ENCODE measurements around the gene ZNF518A. TPM values are rescaled to one million over a fixed set of nuclear protein-coding genes. Genes with fewer than 3 reads are reported as not detected.

ZNF518A gene
- total and polyA plus RNA-seq, 10 of the 15 experiments (the other 5 are each of a cell fraction or from before 2014, with no cell fraction given), result 3.7 to 24.4 (median 15.4) TPM

DNA sequence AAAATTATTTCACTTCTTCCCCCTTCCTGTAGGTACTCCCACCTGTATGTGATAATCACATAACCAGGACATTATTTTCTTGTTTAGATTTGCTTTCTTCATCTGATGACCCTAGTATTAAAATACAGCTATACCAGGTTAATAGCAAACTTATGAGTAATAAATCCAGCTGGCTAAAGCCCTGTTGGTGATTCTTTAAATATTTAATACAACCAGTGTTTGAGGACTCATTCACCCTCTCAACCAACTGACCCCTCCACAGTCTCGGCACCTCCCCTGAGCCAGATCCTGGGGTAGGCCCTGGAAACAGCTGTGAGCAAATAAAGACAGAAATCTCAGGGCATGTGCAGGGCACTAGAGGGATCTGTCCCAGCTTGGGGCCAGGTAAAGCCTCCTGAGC lies 82.8 kb downstream of the ZNF518A start:
- POLR2A ChIA-PET, result no interaction called here
- SMC1A ChIA-PET (ENCODE audit: uncharacterized antibody, unreplicated experiment), result interaction anchor here (0.8 to 1.2 kb wide), 3 partner anchors 16 to 839 kb away, joined by 3 to 4 read pairs (median 3); no protein-coding TSS in a partner anchor
- TF ChIP-seq TCF12 (IDR thresholded peaks at IDR 0.05; ENCODE audit: low read depth, low read length) (no peak), FOS (IDR thresholded peaks at IDR 0.05; ENCODE audit: borderline replicate concordance, extremely low read depth, insufficient read length) (no peak), CREB1 (IDR thresholded peaks at IDR 0.05; ENCODE audit: low read depth) (no peak), CBX3 (IDR thresholded peaks at IDR 0.05; ENCODE audit: borderline replicate concordance, low read depth) (no peak), YBX1 (IDR thresholded peaks at IDR 0.05) (no peak), ESRRA (IDR thresholded peaks at IDR 0.05; ENCODE audit: low read length) (no peak)
- TF ChIP-seq, protein P1, sequence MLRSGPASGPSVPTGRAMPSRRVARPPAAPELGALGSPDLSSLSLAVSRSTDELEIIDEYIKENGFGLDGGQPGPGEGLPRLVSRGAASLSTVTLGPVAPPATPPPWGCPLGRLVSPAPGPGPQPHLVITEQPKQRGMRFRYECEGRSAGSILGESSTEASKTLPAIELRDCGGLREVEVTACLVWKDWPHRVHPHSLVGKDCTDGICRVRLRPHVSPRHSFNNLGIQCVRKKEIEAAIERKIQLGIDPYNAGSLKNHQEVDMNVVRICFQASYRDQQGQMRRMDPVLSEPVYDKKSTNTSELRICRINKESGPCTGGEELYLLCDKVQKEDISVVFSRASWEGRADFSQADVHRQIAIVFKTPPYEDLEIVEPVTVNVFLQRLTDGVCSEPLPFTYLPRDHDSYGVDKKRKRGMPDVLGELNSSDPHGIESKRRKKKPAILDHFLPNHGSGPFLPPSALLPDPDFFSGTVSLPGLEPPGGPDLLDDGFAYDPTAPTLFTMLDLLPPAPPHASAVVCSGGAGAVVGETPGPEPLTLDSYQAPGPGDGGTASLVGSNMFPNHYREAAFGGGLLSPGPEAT (IDR thresholded peaks at IDR 0.05; ENCODE audit: low read depth), result no peak
- CTCF ChIA-PET, result interaction anchor here (1.0 to 1.3 kb wide), 4 partner anchors 78 to 127 kb away, joined by 3 to 4 read pairs (median 4); no protein-coding TSS in a partner anchor
- RAD21 ChIA-PET (ENCODE audit: unreplicated experiment), result interaction anchor here (1.0 to 1.6 kb wide), 2 partner anchors 196 to 519 kb away, joined by 4 read pairs; partner anchors contain the start of gene TCTN3
- DNase-seq (ENCODE audit: low read depth, low spot score), result no peak
- Histone ChIP-seq H3K27me3 (replicated peaks in 1 of 2; ENCODE audit: control insufficient read depth in 2 of 2, insufficient read depth in 2 of 2, low read length in 1 of 2) (no peaks in the 10 kb centered on the region), H2AFZ (ENCODE audit: control insufficient read depth, low read depth, low read length) (no peak overlapping the region), H3K4me2 (ENCODE audit: control insufficient read depth, insufficient read depth) (no peak overlapping the region), H3K9me3 (replicated peaks; ENCODE audit: control insufficient read depth, insufficient read depth, low read length) (no peaks in the 10 kb centered on the region), H3K4me3 (no peak overlapping the region), H3K36me3 (ENCODE audit: control insufficient read depth in 2 of 2, insufficient read depth in 2 of 2, low read length in 1 of 2) (peaks cover 26 to 74% of the 10 kb centered on the region in 2 experiments), H4K20me1 (ENCODE audit: control insufficient read depth, insufficient read depth) (no peaks in the 10 kb centered on the region), H3K4me1 (ENCODE audit: control insufficient read depth, insufficient read depth, low read length) (peaks cover 18% of the 10 kb centered on the region), H3K9ac (ENCODE audit: control insufficient read depth, insufficient read depth, low read length) (no peak overlapping the region), H3K27ac (ENCODE audit: control insufficient read depth, insufficient read depth) (no peak overlapping the region), H3K79me2 (ENCODE audit: control insufficient read depth, insufficient read depth, low read length) (no peaks in the 10 kb centered on the region)
- ATAC-seq, result no peak
- no TSS peak for BruUV-seq (replicated peaks)
- intact Hi-C loops (cut with micrococcal nuclease; ENCODE audit: unreplicated experiment), result no loop called here
- no peak for FAIRE-seq
- WGBS (ENCODE audit: insufficient coverage, insufficient replicate concordance, low lambda C conversion rate, missing lambda C conversion rate), result 100% methylated on average over 1 of the region's 1 CpG
- in situ Hi-C loops (cut with MboI), result no loop called here

Small RNA genes lying within 50 kb of the gene (small RNA-seq; reads per million reads assigned to genes)
- not detected for gene RNU6-271P

Other genes starting within 250 kb of the ZNF518A start
- gene CC2D2B, start 222.3 kb upstream of the ZNF518A start, total RNA-seq (2014; rRNA removed), result 1.3 and 1.9 TPM in 2 replicates
- 1.5 TPM in 2 replicates for gene CC2D2B, start 222.3 kb upstream of the ZNF518A start, total RNA-seq (2014; rRNA removed; fragmentation: Illumina TruSeq; extraction: Trizol)
- gene CC2D2B, start 222.3 kb upstream of the ZNF518A start, total RNA-seq (2021), result 0.72 and 0.80 TPM in 2 replicates
- gene CC2D2B, start 222.3 kb upstream of the ZNF518A start, polyA plus RNA-seq (2011; rRNA removed), result 2.8 and 5.5 TPM in 2 replicates
- 0.74 and 0.78 TPM in 2 replicates for gene CC2D2B, start 222.3 kb upstream of the ZNF518A start, polyA plus RNA-seq (2014; fragmentation: Illumina TruSeq; extraction: Trizol)
- under 1 TPM; 0.42 to 0.58 TPM for gene CC2D2B, start 222.3 kb upstream of the ZNF518A start, polyA plus RNA-seq (2014; fragmentation: Nextera tagmentation; extraction: Ambion mirVana)
- 0.32 and 1.4 TPM in 2 replicates for gene CC2D2B, start 222.3 kb upstream of the ZNF518A start, polyA plus RNA-seq (2014; rRNA removed)
- gene CC2D2B, start 222.3 kb upstream of the ZNF518A start, polyA plus RNA-seq (2016; fragmentation: Nextera tagmentation; extraction: Ambion mirVana), result under 1 TPM; 0.54 to 0.79 TPM
- 4.6 and 5.8 TPM in 2 replicates for gene CCNJ, start 86.7 kb upstream of the ZNF518A start, total RNA-seq (2014; rRNA removed)
- gene CCNJ, start 86.7 kb upstream of the ZNF518A start, total RNA-seq (2014; rRNA removed; fragmentation: Illumina TruSeq; extraction: Trizol), result 6.4 and 6.6 TPM in 2 replicates
- gene CCNJ, start 86.7 kb upstream of the ZNF518A start, total RNA-seq (2021), result 6.1 and 6.6 TPM in 2 replicates
- 7.2 and 7.7 TPM in 2 replicates for gene CCNJ, start 86.7 kb upstream of the ZNF518A start, polyA plus RNA-seq (2011; rRNA removed)
- gene CCNJ, start 86.7 kb upstream of the ZNF518A start, polyA plus RNA-seq (2014; fragmentation: Illumina TruSeq; extraction: Trizol), result 7.1 and 8.1 TPM in 2 replicates
- gene CCNJ, start 86.7 kb upstream of the ZNF518A start, polyA plus RNA-seq (2014; fragmentation: Nextera tagmentation; extraction: Ambion mirVana), result 1 to 10 TPM in 1 of 2 experiments, under 1 TPM in 1; 0.56 to 1.5 TPM
- gene CCNJ, start 86.7 kb upstream of the ZNF518A start, polyA plus RNA-seq (2014; rRNA removed), result 5.5 and 6.7 TPM in 2 replicates
- 1 to 10 TPM; 7.7 to 8.8 TPM for gene CCNJ, start 86.7 kb upstream of the ZNF518A start, polyA plus RNA-seq (2016; fragmentation: Nextera tagmentation; extraction: Ambion mirVana)
- 113 and 114 TPM in 2 replicates for gene BLNK, start 141.3 kb downstream of the ZNF518A start, total RNA-seq (2014; rRNA removed)
- 121 and 122 TPM in 2 replicates for gene BLNK, start 141.3 kb downstream of the ZNF518A start, total RNA-seq (2014; rRNA removed; fragmentation: Illumina TruSeq; extraction: Trizol)
- 103 and 107 TPM in 2 replicates for gene BLNK, start 141.3 kb downstream of the ZNF518A start, total RNA-seq (2021)
- gene BLNK, start 141.3 kb downstream of the ZNF518A start, polyA plus RNA-seq (2011; rRNA removed), result 58.9 and 84.8 TPM in 2 replicates
- gene BLNK, start 141.3 kb downstream of the ZNF518A start, polyA plus RNA-seq (2014; fragmentation: Illumina TruSeq; extraction: Trizol), result 156 and 162 TPM in 2 replicates
- gene BLNK, start 141.3 kb downstream of the ZNF518A start, polyA plus RNA-seq (2014; fragmentation: Nextera tagmentation; extraction: Ambion mirVana), result 100 to 1,000 TPM; 165 to 201 TPM
- gene BLNK, start 141.3 kb downstream of the ZNF518A start, polyA plus RNA-seq (2014; rRNA removed), result 75.0 and 79.5 TPM in 2 replicates
- gene BLNK, start 141.3 kb downstream of the ZNF518A start, polyA plus RNA-seq (2016; fragmentation: Nextera tagmentation; extraction: Ambion mirVana), result 100 to 1,000 TPM; 156 to 158 TPM
- gene DNTT, start 174.1 kb downstream of the ZNF518A start, total RNA-seq (2014; rRNA removed), result 0.06 and 0.11 TPM in 2 replicates
- not detected in 2 replicates for gene DNTT, start 174.1 kb downstream of the ZNF518A start, total RNA-seq (2014; rRNA removed; fragmentation: Illumina TruSeq; extraction: Trizol)
- 0.10 TPM in 1 of 2 replicates, not detected in the other for gene DNTT, start 174.1 kb downstream of the ZNF518A start, total RNA-seq (2021)
- 0.14 TPM in 1 of 2 replicates, not detected in the other for gene DNTT, start 174.1 kb downstream of the ZNF518A start, polyA plus RNA-seq (2011; rRNA removed)
- 0.08 and 0.09 TPM in 2 replicates for gene DNTT, start 174.1 kb downstream of the ZNF518A start, polyA plus RNA-seq (2014; fragmentation: Illumina TruSeq; extraction: Trizol)
- gene DNTT, start 174.1 kb downstream of the ZNF518A start, polyA plus RNA-seq (2014; fragmentation: Nextera tagmentation; extraction: Ambion mirVana), result under 1 TPM in 1 of 2 experiments, not detected in 1; 0.07 TPM
- not detected in 2 replicates for gene DNTT, start 174.1 kb downstream of the ZNF518A start, polyA plus RNA-seq (2014; rRNA removed)
- gene DNTT, start 174.1 kb downstream of the ZNF518A start, polyA plus RNA-seq (2016; fragmentation: Nextera tagmentation; extraction: Ambion mirVana), result under 1 TPM in 1 of 2 experiments, not detected in 1; 0.13 TPM
- not detected in 2 replicates for gene OPALIN, start 228.7 kb downstream of the ZNF518A start, total RNA-seq (2014; rRNA removed)
- not detected in 2 replicates for gene OPALIN, start 228.7 kb downstream of the ZNF518A start, total RNA-seq (2014; rRNA removed; fragmentation: Illumina TruSeq; extraction: Trizol)
- gene OPALIN, start 228.7 kb downstream of the ZNF518A start, total RNA-seq (2021), result not detected in 2 replicates
- not detected in 2 replicates for gene OPALIN, start 228.7 kb downstream of the ZNF518A start, polyA plus RNA-seq (2011; rRNA removed)
- not detected in 2 replicates for gene OPALIN, start 228.7 kb downstream of the ZNF518A start, polyA plus RNA-seq (2014; fragmentation: Illumina TruSeq; extraction: Trizol)
- gene OPALIN, start 228.7 kb downstream of the ZNF518A start, polyA plus RNA-seq (2014; fragmentation: Nextera tagmentation; extraction: Ambion mirVana), result not detected
- gene OPALIN, start 228.7 kb downstream of the ZNF518A start, polyA plus RNA-seq (2014; rRNA removed), result not detected in 2 replicates
- not detected for gene OPALIN, start 228.7 kb downstream of the ZNF518A start, polyA plus RNA-seq (2016; fragmentation: Nextera tagmentation; extraction: Ambion mirVana)

Measured in GM12878 (cell line).